Neural progenitor cell (in vitro differentiated cells): Measurements from ENCODE around the gene VAMP1.

Experiments
- CTCF ChIP-seq: fragments of 200-600 bp; sonication (generic); IDR thresholded peaks from 2 replicates; pipeline ENCODE4 v1.5.1; 2017; ENCODE audit warnings: antibody characterized with exemption, mild to moderate bottlenecking
- EZH2 ChIP-seq: fragments of 200-600 bp; sonication (generic); IDR thresholded peaks from 2 replicates; pipeline ENCODE4 v1.6.1; 2017; ENCODE audit warnings: antibody characterized with exemption, mild to moderate bottlenecking, moderate library complexity
- EZH2phosphoT487 ChIP-seq: fragments of 200-600 bp; sonication (generic); IDR thresholded peaks from 2 replicates; pipeline ENCODE4 v1.6.1; 2017; ENCODE audit warnings: antibody characterized with exemption

DNA sequence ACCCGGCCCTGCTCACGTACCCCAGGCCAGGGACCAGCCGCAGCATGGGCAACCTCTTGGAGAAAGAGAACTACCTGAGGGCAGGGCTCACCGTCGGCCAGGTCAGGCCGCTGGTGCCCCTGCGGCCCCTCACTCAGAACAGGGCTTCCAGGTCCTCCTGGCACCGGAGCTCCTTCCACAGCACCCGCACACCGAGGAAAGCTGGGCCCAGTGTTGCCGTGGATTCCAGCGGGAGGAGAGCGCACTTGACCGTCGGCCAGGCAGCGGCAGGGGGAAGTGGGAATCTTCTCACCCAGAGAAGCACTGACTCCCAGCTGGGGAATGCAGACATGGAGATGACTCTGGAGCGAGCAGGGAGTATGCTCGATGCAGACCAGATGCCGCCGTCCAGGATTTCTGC, 7.9 kb upstream of the VAMP1 start:
- no peak for TF ChIP-seq CTCF
- TF ChIP-seq EZH2phosphoT487, result no peak
- no peak for TF ChIP-seq EZH2
